Large intestine (tissue), 3 donors: Measurements from ENCODE around the gene DIP2C. TPM values are rescaled to one million over a fixed set of nuclear protein-coding genes. Genes with fewer than 3 reads are reported as not detected.

ENCODE experiments used
- DNase-seq, 2 donors: peaks; one replicate each; pipeline versions ENCODE4 v3.0.0 to v3.0.0-alpha.2; 2013
- H3K27ac ChIP-seq: one replicate; pipeline ENCODE4 v1.5.1; 2013; ENCODE audit warnings: low read length
- H3K27me3 ChIP-seq: 2 replicates; pipeline ENCODE4 v1.6.1; 2013; ENCODE audit warnings: low read length; ENCODE audit not compliant: control insufficient read depth, insufficient read depth
- H3K36me3 ChIP-seq: 2 replicates; pipeline ENCODE4 v1.6.1; 2013; ENCODE audit warnings: low read length; ENCODE audit not compliant: control insufficient read depth, insufficient read depth
- H3K4me1 ChIP-seq: one replicate; pipeline ENCODE4 v1.6.1; 2013; ENCODE audit warnings: low read length; ENCODE audit not compliant: control insufficient read depth, insufficient read depth
- H3K4me3 ChIP-seq: one replicate; pipeline ENCODE4 v1.5.1; 2013; ENCODE audit warnings: low read length
- H3K9me3 ChIP-seq: one replicate; pipeline ENCODE4 v1.6.1; 2013; ENCODE audit warnings: mild to moderate bottlenecking, low read depth, low read length, moderate library complexity; ENCODE audit not compliant: control insufficient read depth
- WGBS: methylation state at CpG from one replicate; pipeline ENCODE4 v1.1.5; 2013; ENCODE audit warnings: low lambda C conversion rate; ENCODE audit not compliant: insufficient coverage; 5-methylcytosine and 5-hydroxymethylcytosine counted together
- polyA plus RNA-seq: library from polyadenylated mRNA; unstranded; fragments of 120-200 nt; gene quantifications from one replicate; pipeline ENCODE4 v1.2.1, GENCODE V29; 2013

The DIP2C gene
- polyA plus RNA-seq, 1 donor, result 16.5 TPM

DNA sequence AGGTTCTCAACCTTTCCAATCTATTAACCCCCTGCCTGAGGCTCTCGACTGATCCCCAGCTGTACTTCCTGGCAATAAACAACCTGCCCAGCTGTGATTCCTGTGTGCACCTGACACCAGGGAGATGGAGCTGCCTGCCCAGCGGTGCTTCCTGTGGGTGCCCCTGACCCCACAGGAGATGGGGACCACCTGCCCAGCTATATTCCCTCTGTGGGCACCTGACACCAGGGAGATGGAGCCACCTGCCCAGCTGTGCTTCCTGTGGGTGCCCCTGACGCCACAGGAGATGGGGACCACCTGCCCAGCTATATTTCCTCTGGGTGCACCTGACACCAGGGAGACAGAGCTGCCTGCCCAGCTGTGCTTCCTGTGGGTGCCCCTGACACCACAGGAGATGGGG lies 184.0 kb downstream of the DIP2C start:
- no CpG with 5 or more reads among the region's 3 CpGs for WGBS
- no peak for DNase-seq
- Histone ChIP-seq H3K27me3 (no peaks in the 10 kb centered on the region), H3K4me1 (no peaks in the 10 kb centered on the region), H3K36me3 (peaks cover 14% of the 10 kb centered on the region), H3K4me3 (no peak overlapping the region), H3K27ac (no peak overlapping the region), H3K9me3 (no peaks in the 10 kb centered on the region)

DNA sequence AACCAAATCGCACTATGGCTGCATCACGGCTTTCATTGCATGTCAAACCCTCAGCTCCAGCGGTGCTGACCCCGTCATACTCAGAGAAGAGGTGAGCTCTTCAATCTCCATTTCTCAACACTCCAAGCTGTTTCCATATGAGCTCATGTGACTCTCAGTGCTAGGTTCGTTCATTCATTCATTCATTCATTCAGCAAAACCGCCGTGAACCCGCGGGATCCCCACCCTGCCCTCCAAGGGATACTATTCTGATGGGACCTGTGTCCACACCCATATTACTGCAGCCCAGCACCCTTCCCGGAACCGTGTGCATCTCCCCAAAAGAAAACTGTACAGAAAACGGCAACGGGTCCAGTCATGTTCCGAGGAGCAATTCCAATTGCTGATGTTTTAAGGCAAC lies 184.7 kb downstream of the DIP2C start:
- WGBS, result no CpG with 5 or more reads among the region's 14 CpGs
- no peaks in the 10 kb centered on the region for H3K9me3 ChIP-seq
- no peaks in the 10 kb centered on the region for H3K4me1 ChIP-seq
- no peaks in the 10 kb centered on the region for H3K27me3 ChIP-seq
- peaks cover 14% of the 10 kb centered on the region for H3K36me3 ChIP-seq
- no peak for DNase-seq
- H3K4me3 ChIP-seq, result no peak overlapping the region
- no peak overlapping the region for H3K27ac ChIP-seq

DNA sequence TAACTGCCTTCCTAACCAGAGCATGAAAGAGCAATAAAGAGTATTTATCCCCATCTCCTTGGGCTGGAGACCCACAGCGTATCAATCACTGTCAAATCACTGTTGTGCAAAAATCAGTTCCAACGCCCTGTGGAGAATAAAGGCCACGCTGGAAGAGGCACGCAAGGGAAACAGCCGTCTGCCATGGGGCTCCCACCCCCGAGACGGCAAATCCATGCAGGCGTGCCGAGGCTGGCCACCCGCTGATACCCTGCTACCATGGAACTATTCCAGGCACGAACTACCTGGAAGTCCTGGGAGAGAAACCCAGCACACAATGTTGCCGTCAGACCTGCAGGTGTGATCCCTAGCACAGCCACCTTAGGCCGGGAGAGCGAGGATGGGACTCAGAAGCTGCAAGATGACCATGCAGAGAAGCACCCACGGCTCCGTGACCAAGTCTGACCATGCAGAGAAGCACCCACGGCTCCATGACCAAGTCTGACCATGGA lies 185.3 kb downstream of the DIP2C start:
- no CpG with 5 or more reads among the region's 17 CpGs for WGBS
- no peaks in the 10 kb centered on the region for H3K4me1 ChIP-seq
- no peak for DNase-seq
- H3K27ac ChIP-seq, result no peak overlapping the region
- H3K27me3 ChIP-seq, result no peaks in the 10 kb centered on the region
- peaks cover 14% of the 10 kb centered on the region for H3K36me3 ChIP-seq
- no peaks in the 10 kb centered on the region for H3K9me3 ChIP-seq
- no peak overlapping the region for H3K4me3 ChIP-seq

DNA sequence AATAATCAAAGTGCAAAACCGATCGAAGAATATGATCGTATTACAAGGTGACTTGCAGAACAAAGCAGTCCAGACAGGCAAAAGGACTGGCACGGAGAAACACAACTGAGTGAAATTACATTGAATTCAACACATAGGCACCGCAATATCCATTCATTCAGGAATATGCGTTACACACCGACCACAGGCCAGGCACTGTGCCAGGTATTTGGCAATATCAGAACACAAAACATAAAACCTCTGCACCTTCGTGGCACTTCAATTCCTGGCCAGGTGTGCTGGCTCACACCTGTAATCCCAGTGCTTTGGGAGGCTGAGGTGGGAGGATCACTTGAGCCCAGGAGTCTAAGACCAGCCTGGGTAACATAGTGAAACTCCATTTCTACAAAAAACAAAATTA lies 187.9 kb downstream of the DIP2C start:
- Histone ChIP-seq H3K9me3 (no peaks in the 10 kb centered on the region), H3K36me3 (peaks cover 3% of the 10 kb centered on the region), H3K4me1 (no peaks in the 10 kb centered on the region), H3K27me3 (no peaks in the 10 kb centered on the region), H3K4me3 (no peak overlapping the region), H3K27ac (no peak overlapping the region)
- 96% methylated on average over 4 of the region's 8 CpGs for WGBS
- DNase-seq, result no peak

DNA sequence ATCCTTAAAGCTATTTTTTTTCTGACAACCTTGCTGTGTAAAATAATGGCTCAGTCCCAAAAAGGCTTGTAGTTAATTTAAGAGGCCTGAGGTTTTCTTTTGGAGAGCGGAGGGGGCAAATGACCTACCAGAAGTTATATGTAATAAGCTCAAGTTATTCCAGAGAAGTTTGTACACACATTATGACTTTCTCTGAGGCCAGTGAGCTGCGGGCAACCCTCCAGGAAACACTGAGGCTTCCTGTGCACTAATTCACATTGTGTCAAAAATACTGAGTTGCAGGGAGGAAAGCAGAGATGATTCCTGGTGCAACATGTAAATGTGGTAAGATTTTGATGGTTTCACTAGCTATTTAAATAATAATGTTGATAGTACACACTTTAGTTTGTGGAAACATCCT lies 188.6 kb downstream of the DIP2C start:
- DNase-seq, result no peak
- no peak overlapping the region for H3K27ac ChIP-seq
- H3K4me3 ChIP-seq, result no peak overlapping the region
- H3K9me3 ChIP-seq, result no peaks in the 10 kb centered on the region
- peaks cover 3% of the 10 kb centered on the region for H3K36me3 ChIP-seq
- WGBS, result no CpG with 5 or more reads among the region's 2 CpGs
- H3K4me1 ChIP-seq, result no peaks in the 10 kb centered on the region
- H3K27me3 ChIP-seq, result no peaks in the 10 kb centered on the region

DNA sequence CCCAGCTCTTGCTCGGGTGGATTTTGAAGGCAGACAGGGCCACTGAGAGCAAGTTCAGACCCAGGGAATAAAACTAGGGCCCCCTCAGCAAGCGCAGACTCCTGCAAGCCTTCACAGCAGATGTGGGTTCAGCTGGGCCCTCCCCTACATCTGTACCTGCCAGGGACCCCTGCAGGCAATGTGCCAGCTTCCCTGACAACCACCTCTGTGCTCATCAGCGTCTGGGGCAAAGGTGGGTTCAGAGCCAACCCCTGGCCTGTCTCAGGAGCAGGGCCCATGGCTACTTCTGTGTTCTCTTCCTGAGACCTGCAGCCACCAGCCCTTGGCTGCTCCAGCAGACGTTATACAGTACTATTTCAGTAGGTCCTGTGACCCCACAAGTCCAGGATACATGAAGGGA lies 189.5 kb downstream of the DIP2C start:
- WGBS, result 60% methylated on average over 1 of the region's 4 CpGs
- Histone ChIP-seq H3K27me3 (no peaks in the 10 kb centered on the region), H3K36me3 (peaks cover 3% of the 10 kb centered on the region), H3K9me3 (no peaks in the 10 kb centered on the region), H3K27ac (no peak overlapping the region), H3K4me3 (no peak overlapping the region), H3K4me1 (no peaks in the 10 kb centered on the region)
- DNase-seq, result no peak

DNA sequence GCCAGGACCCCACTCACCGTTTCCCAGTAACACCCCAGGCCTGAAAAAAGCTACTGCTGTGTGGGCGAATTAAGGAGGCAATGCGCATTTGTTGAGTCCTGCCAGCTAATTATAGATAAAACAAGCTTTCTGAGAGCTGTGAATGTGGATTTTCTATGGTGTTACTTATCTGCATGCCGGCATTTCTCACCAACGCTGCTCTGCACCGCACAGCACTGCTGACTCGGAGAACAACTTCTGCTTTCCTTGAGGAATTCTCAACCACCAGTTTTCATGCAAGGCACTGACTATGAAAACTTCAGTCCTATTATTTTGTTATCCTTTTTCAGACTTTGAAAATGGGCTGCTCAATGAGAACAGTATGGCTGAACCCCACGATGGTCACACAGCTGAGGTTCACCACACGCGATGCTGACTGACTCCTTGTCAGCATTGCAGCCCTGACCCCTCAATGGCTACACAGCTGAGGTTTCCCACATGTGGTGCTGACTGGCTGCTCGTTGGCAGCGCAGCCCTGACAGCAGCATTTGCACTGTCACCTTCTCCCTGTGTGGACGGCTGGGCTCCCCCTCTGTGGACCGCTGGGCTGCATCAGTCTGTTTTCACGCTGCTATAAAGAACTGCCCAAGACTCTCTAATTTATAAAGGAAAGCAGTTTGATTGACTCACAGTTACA lies 190.6 kb downstream of the DIP2C start:
- no peaks in the 10 kb centered on the region for H3K27me3 ChIP-seq
- DNase-seq, result no peak
- H3K4me1 ChIP-seq, result no peaks in the 10 kb centered on the region
- H3K36me3 ChIP-seq, result peaks cover 3% of the 10 kb centered on the region
- no peaks in the 10 kb centered on the region for H3K9me3 ChIP-seq
- H3K27ac ChIP-seq, result no peak overlapping the region
- no peak overlapping the region for H3K4me3 ChIP-seq
- WGBS, result no CpG with 5 or more reads among the region's 15 CpGs

DNA sequence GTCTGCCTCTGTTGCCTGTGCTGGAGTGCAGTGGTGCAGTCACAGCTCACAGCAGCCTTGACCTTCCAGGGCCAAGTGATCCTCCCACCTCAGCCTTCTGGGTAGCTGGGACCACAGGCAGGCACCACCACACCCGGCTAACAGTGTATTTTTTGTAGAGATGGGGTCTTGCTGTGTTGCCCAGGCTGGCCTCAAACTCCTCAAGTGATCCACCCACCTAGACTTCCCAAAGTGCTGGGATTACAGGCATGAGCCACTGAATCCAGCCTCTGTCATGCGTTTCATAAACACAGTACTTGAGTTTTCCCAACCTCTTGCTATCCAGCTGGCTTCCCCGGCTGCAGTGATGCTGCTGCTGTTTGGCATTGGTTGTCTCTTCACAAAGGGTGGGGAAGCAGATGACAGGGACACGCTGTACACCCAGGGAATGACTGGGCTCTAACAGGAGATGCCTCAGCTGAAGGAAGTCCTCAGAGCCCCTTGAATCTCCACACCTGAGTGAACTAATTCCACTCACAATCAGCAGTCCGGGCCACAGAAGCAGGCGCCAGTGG lies 191.5 kb downstream of the DIP2C start:
- WGBS, result no CpG with 5 or more reads among the region's 6 CpGs
- Histone ChIP-seq H3K36me3 (peaks cover 2% of the 10 kb centered on the region), H3K27me3 (no peaks in the 10 kb centered on the region), H3K27ac (no peak overlapping the region), H3K4me3 (no peak overlapping the region), H3K4me1 (no peaks in the 10 kb centered on the region), H3K9me3 (no peaks in the 10 kb centered on the region)
- DNase-seq, result no peak

DNA sequence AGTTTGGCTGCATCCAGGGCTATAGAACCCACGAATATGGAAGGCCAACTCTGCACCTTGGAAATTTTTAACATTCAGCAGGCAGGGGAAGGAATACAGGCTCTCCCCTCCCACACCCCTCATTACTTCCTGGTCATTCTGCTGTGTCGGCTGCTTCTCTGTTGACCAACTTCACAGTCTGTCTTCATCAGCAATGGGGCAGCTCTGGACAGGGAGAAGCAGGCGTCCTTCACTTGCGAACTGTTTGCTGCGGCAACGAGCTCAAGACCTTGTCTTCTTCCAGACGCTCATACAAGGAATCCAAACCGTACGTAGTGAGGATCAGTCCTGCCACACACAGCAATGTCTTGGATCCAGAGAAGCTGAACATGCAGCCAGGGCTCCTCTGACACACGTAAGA lies 192.2 kb downstream of the DIP2C start:
- no peaks in the 10 kb centered on the region for H3K4me1 ChIP-seq
- H3K9me3 ChIP-seq, result no peaks in the 10 kb centered on the region
- no peak overlapping the region for H3K27ac ChIP-seq
- H3K27me3 ChIP-seq, result no peaks in the 10 kb centered on the region
- 100% methylated on average over 1 of the region's 10 CpGs for WGBS
- no peaks in the 10 kb centered on the region for H3K36me3 ChIP-seq
- H3K4me3 ChIP-seq, result no peak overlapping the region
- no peak for DNase-seq

DNA sequence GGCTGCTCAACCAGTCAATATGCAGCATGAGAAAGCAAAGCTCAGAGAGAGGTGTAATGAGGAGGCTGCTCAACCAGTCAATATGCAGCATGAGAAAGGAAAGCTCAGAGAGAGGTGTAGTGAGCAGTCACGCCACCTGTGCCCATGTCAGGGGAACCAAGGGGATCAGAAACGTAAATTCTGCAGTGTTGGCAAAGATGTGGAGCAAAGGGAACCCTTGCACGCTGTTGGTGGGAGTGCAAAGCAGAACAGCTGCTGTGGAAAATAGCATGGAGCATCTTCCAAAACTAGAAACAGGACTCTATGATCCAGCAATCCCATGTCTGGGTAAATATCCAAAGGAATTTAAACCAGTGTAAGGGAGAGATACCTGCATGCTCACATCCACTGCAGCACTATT lies 194.9 kb downstream of the DIP2C start:
- no peak overlapping the region for H3K27ac ChIP-seq
- no peak overlapping the region for H3K4me3 ChIP-seq
- H3K27me3 ChIP-seq, result no peaks in the 10 kb centered on the region
- no CpG with 5 or more reads among the region's 3 CpGs for WGBS
- H3K4me1 ChIP-seq, result no peaks in the 10 kb centered on the region
- no peak for DNase-seq
- H3K36me3 ChIP-seq, result no peaks in the 10 kb centered on the region
- H3K9me3 ChIP-seq, result no peaks in the 10 kb centered on the region

DNA sequence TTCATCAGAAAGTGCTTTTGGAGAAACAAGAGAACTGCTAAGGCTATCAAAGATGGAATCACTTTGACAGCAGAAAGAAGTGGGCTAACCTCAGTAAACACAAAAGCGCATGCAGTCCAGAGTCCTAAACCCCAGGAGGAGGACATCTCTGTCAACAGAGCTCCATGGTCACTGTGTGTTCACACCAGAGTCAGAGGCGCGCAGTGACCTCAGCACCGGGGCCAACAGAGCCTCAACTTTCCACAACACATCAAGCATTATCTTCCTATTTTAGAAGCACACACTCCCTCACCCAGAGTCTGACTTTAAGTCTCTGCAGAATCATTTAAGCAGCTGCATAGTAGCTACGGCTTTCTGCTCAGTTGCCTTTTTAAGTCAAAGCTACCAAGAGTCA lies 195.3 kb downstream of the DIP2C start:
- H3K4me1 ChIP-seq, result no peaks in the 10 kb centered on the region

More for the DNA sequence above, 195.3 kb downstream of the DIP2C start:
- Histone ChIP-seq H3K27ac (no peak overlapping the region), H3K4me3 (no peak overlapping the region), H3K36me3 (no peaks in the 10 kb centered on the region), H3K9me3 (no peaks in the 10 kb centered on the region), H3K27me3 (no peaks in the 10 kb centered on the region)
- no CpG with 5 or more reads among the region's 5 CpGs for WGBS
- no peak for DNase-seq
